Right ventricle myocardium superior (tissue), 1 donor: ENCODE results near the gene OTUD1. TPM values are rescaled to one million over a fixed set of nuclear protein-coding genes. Genes with fewer than 3 reads are reported as not detected.
A peak's percentile ranks its signal among the peaks of the same experiment; 100 is the strongest.

Experiments
- ATAC-seq: fragments of 200-7000 bp; cut with Tn5 transposase; one replicate; pipeline ENCODE4 v1.9.1; 2020; ENCODE audit warnings: mild to moderate bottlenecking; ENCODE audit not compliant: poor library complexity
- DNase-seq: peaks from one replicate; pipeline ENCODE4 v3.0.0-alpha.2; 2020
- intact Hi-C: fragments of 100-400 bp; cut with DNase I; formaldehyde crosslinking; loops from one replicate; pipeline ENCODE4 v1.11.2; 2022
- total RNA-seq: library from RNA; stranded (reverse); fragmentation: NEBNext Ultra II Directional; extraction: Animal tissue kit (Norgen Biotek cat#: 25700); gene quantifications from one replicate; pipeline ENCODE4 v1.2.1, GENCODE V29; 2021
- donor health status: DM: no; HTN: yes; CAD: no; lungs with severe emphysema.

OTUD1 gene
- total RNA-seq, 1 donor from 2014 or later: 13.3 TPM

DNA sequence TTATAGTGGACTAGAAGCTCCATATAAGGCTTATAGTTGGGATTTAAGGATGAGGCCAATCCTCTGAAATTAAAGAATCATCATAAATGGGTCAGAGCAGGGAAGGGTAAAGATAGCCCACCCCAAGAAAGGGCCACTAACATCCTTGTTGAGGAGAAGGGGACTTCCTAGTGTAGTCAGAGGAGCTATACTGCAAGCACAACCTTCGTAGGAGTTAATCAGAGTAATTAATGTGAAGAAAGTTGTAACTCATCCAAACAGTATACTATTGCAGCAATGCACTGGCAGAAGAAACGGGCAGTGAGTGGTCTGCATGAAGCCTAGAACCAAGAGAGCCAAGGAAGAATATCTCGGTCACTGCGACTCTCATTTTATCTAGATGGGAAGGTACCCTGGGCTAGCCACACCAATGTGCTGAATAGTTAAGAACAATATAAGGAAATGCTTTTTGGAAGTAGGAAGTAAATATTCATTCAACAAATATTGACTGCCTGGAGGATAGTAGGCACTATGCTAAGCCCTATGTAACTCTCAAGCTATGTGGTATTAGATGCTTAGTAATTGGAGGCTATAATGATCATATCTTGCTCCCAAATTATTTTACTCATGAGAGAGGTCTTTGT, 13.3 kb downstream of the OTUD1 start:
- intact Hi-C loops: no loop called here
- ATAC-seq (no peak), DNase-seq (no peak)

- intact Hi-C loops: no loop called here
- no peak for ATAC-seq
- DNase-seq: no peak
These were observed 14.6 kb downstream of the OTUD1 start for GRCh38 chr10:23453465-23453864.

GRCh38 chr10:23457632-23458417, 18.9 kb downstream of the OTUD1 start:
- intact Hi-C loops: no loop called here
- DNase-seq (no peak), ATAC-seq (no peak)

- intact Hi-C loops: no loop called here
These were observed 20.5 kb downstream of the OTUD1 start for GRCh38 chr10:23459308-23459939.

DNA sequence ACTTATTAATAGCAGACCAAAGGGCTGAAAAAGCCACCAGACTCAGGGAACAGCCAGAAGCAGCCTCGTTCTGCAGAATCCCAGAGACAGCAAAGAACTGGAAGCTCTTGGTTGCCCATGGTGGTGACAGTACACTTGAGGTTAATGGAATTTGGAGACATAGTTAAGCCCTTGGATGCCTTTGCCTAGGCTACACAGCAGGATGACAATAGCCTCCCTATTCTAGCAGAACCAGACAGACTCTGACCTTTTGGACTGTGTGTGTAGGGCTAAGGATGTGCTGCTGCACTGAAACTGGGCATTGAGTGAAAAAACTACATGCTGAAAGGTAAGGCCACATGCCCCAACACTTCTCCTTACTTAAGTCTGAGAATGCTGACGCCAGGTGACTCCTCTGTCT, 22.7 kb downstream of the OTUD1 start:
- DNase-seq: no peak
- ATAC-seq: peak; percentile 88
- intact Hi-C loops: no loop called here

More at GRCh38 chr10:23459308-23459939, 20.5 kb downstream of the OTUD1 start:
- no peak for DNase-seq
- ATAC-seq: no peak

DNA sequence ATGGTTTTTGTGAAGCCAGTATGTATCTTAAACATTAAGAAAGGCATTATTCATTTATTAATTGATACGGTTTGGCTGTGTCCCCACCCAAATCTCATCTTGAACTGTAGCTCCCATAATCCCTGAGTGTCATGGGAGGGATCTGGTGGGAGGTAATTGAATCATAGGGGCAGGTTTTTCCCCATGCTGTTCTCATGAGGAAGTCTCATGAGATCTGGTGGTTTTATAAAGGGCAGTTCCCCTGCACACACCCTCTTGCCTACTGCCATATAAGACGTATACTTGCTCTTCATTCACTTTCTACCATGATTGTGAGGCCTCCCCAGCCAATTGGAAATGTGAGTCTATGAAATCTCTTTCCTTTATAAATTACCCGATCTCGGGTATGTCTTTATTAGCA, 28.1 kb downstream of the OTUD1 start:
- no peak for DNase-seq

GRCh38 chr10:23467548-23467947, 28.7 kb downstream of the OTUD1 start:
- intact Hi-C loops: no loop called here
- DNase-seq (no peak), ATAC-seq (no peak)

More for the DNA sequence above, 28.1 kb downstream of the OTUD1 start:
- ATAC-seq: no peak
- intact Hi-C loops: no loop called here

DNA sequence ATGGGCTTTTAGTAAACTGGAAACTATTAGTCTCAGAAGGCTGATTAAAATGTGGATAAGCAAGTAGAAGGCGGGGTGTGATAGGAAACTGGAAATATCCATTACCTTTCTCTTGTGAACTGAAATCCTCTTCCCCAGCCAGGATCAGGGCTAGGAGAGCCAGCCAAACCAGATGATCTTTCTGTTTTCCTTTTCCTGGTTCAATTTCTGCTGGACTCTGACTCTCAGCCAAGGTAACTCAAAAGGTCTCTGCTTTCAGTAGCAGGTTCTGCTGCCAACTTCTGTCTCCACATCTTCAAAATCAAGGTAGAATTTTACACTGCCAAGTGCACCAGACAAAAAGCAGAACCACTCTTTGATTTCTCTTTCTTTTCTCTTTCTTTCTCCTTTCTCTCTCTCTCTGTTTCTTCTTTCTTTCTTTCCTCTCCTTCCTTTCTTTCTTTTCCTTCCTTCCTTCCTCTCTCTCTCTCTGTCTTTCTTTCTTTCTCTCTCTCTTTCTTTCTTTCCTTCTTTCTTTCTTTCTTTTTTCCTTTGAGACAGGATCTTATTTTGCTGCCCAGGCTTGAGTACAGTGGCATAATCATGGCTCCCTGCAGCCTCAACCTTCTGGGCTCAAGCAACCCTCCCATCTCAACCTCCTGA, 30.8 kb downstream of the OTUD1 start:
- DNase-seq: no peak
- intact Hi-C loops: no loop called here
- ATAC-seq: no peak

DNA sequence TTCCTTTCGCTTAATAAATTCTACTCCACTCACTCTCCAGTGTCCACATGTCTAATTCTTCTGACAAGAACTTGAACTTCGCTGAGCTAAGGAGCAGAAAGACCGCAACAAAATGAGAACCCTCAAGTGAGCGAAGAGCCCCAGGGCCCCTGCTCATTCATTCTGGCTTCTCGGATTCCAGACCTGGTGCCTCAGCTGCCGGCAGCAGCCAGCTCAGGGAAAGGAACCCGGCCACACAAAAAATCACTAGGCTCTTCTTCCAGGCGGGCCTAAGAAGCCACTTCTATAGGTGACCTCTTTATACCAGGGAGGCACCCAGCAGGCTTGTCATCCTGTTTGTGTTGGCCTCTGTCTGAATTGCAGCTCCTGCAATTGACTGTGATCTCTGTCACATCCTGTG, 33.3 kb downstream of the OTUD1 start:
- intact Hi-C loops: no loop called here
- ATAC-seq (no peak), DNase-seq (no peak)

GRCh38 chr10:23474081-23474480, 35.2 kb downstream of the OTUD1 start:
- DNase-seq: no peak
- no peak for ATAC-seq
- intact Hi-C loops: no loop called here

DNA sequence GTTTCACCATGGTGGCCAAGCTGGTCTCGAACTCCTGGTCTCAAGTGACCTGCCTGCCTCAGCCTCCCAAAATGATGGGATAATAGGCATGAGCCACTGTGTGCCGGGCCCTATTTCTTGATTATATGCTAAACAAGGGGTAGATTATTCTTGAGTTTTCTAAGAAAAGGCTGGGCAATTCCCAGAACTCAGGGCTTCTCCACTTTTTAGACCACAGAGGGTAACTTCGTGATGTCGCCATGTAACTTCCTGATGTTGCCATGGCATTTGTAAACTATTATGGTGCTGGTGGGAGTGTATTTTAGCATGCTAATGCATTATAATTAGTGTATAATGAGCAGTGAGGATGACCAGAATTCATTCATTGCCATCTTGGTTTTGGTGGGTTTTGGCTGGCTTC, 35.8 kb downstream of the OTUD1 start:
- DNase-seq (no peak), ATAC-seq (no peak)
- intact Hi-C loops: no loop called here

- no peak for ATAC-seq
- intact Hi-C loops: no loop called here
- DNase-seq: no peak
These were observed 39.7 kb downstream of the OTUD1 start for GRCh38 chr10:23478570-23478969.

GRCh38 chr10:23479798-23480473, 41.1 kb downstream of the OTUD1 start:
- DNase-seq (no peak), ATAC-seq (no peak)
- intact Hi-C loops: no loop called here

GRCh38 chr10:23481363-23481961, 42.6 kb downstream of the OTUD1 start:
- DNase-seq (no peak), ATAC-seq (no peak)
- intact Hi-C loops: no loop called here

- ATAC-seq (no peak), DNase-seq (no peak)
- intact Hi-C loops: no loop called here
These were observed 51.2 kb downstream of the OTUD1 start for GRCh38 chr10:23490115-23490514.
